HG03460 (cell line): ENCODE results near the gene GNG12.

ENCODE experiments used
- ATAC-seq: cut with Tn5 transposase; IDR thresholded peaks from one replicate; pipeline ENCODE4 v1.9.1; 2021; ENCODE audit not compliant: unreplicated experiment

GNG12 gene

DNA sequence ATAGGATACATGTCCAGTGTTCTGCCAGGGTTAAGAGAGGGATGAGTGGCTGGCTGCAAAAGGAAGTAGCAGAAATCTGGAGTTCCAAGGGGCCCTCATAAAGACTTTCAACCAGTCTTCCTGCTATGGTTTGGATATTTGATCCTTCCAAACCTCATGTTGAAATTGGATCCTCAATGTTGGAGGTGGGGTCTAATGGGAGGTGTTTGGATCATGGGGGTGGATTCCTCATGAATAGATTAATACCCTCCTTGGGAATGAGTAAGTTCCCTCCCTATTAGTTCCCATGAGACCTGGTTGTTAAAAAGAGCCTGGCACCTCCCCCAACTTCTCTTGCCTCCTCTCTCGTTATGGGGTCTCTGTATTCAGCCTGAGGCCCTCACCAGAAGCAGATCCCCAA, 10.1 kb upstream of the GNG12 start:
- ATAC-seq, result no peak

DNA sequence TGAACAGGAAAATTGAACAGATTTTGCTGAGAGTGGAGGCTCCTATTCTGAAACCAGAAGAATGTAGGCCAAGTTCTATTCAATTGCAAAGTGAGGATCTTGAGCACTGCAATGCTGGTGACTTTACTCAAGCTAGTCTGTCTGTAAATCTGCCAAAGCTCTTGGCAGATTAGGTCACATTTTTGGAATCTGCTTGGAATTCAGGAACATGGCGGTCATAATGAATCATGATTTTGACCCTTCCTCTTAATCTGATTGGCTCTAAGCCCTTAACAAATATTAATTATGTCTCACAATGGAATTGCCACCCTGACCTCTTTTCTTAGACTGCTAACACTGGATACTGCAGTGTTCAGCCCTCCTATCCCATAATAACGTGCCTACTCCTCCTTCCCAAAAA, 7.2 kb upstream of the GNG12 start:
- no peak for ATAC-seq

GRCh38 chr1:67839826-67840225, 6.6 kb upstream of the GNG12 start:
- ATAC-seq, result no peak

- ATAC-seq, result no peak
These were observed 5.1 kb upstream of the GNG12 start for GRCh38 chr1:67838180-67838910.

DNA sequence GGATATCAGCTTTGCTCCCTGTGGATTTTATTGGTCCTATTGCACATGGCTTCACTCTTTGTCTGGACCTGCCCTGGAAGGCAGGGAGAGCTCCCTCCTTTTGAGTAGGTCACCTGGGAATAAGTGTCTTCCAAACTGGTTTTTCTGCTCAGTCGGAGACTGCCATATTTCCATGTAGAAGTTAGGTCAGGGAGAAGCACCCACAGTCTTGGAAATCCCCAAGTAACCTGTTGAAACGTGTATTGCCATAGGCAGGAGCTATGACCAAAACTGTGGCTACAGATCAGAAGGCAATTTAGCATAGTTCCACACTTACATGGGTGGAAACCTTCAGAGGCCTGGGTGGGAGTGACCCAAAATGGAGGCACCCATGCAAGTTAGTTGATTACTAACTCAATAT, 3.5 kb upstream of the GNG12 start:
- no peak for ATAC-seq

GRCh38 chr1:67835663-67836452, 2.6 kb upstream of the GNG12 start:
- ATAC-seq, result no peak

DNA sequence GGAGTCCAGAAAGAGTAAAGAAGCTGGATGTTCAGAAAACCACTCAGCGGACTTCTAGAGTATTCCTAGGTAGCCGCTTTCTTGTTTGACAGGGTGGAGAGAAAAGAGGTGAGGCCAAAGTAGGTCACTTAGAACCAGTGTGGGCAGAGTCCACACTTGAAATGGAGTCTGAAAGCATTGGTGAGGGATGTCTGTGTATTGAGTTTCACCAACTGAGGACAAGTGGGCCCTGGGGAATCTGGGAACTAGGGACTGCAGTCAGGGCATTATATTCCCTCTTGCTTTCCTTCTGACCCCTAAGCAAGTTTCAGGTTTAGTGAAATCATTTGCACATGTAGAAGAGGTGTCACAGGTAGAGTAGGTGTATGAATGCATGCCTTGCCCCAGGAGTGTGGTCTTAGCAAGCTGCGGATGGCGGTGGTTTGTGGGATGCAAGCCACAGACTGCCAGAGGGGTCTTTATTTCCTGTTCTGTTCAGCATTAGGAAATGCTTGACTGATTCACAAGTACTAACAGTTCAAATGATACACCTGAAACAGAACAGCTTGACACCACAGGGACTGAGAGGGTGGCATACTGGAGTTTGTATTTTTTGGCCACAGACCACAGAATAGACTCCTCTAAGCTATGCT, 1.1 kb upstream of the GNG12 start:
- ATAC-seq, result no peak

- no peak for ATAC-seq
These were observed 304 bp upstream of the GNG12 start for GRCh38 chr1:67833602-67833940.

- ATAC-seq, result no peak
These were observed 1.3 kb downstream of the GNG12 start for GRCh38 chr1:67831850-67832513.

DNA sequence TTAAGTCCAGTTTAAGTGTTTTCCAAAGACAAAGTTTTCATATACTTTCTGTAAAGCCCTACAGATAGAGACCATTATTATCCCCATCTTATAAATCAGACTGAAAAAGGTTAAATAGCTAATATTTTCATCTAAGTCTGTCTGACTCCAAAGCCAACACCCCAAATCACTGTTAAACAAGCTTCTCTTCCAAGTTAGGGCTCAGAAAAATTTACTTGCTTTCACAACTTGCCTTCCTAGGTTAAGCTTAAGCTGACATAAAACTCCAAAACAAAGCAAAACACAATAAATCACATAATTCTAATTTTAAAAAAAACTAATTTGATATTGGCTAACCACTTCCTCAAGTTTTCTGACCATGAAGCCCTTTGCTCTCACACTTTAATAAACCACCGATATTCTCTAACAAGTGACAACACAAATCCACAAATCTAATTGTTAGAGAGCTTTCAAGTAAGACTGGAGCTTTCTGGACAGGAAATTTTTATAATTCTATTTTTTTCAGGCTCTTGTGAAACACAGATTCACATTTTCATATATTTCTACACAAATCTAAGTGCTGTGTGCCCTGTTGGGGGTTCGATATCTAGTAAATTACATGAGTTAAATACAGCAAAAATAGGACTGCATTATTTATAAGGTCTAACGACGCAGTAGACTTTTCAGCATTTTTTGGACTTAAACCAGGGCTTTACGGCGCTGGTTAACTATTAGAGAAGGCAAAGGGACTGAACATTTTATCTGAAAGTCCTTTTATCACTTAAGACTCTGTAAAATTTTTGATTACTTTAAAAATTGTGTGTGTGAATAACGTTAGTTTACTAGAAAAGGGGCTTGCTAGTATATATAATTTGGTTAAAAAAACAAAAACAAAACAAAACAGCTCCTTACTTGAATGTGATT, 2.1 kb downstream of the GNG12 start:
- ATAC-seq, result no peak

DNA sequence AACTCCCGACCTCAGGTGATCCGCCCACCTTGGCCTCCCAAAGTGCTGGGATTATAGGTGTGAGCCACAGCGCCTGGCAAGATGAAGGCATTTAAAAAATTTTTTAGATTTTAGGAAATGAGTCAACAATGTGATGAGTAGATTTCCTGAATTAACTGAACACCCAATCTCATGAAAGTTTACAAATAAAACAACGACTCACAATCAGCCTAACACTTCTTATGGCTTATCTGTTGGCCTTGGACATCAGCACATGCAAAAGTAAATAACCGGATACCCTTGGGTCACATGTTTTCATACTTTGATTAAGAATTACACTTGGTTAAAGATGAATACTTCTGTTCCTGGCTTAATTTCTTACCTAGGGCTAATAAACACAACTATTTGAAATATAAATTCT, 3.0 kb downstream of the GNG12 start:
- no peak for ATAC-seq

DNA sequence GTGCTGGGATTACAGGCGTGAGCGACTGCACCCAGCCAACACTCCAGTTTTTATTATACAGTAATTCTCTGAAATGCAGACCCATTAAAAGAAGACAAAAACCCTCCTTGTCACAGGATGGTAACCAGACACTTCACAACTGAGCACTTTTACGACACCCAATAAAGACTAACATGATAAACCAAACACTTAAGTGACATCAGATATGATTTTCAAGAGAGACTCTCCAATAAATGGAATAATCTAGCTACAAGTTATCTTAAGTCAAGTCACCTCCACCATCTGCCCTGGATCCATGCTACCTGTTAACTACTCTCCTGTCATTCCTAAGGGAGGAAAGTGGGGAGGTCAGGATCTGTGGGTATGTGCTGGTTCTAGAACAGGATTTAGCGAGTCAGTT, 5.6 kb downstream of the GNG12 start:
- ATAC-seq, result no peak

DNA sequence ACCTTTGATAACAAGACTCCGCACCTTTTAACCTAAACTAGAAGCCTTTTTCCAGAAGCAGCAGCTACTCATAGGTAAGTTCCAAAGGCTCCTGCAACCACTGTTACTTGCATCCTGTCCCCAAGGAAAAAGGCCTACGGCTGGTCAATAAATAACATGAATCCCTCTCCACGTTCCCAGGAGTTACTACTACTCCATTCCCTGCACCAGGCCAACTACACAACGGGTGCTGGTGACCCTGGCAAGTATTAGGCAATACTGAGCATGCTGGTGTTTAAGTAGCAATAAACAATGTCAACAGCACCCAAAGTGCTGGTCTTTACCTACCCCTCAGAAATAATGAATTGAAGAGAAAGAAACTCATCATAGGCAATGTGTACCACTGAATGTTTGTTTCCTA, 7.7 kb downstream of the GNG12 start:
- no peak for ATAC-seq

GRCh38 chr1:67824766-67825165, 8.5 kb downstream of the GNG12 start:
- ATAC-seq, result no peak

GRCh38 chr1:67823615-67824014, 9.7 kb downstream of the GNG12 start:
- no peak for ATAC-seq

- ATAC-seq, result no peak
These were observed 12.0 kb downstream of the GNG12 start for GRCh38 chr1:67821263-67821662.

GRCh38 chr1:67818725-67819301, 14.5 kb downstream of the GNG12 start:
- ATAC-seq, result no peak

DNA sequence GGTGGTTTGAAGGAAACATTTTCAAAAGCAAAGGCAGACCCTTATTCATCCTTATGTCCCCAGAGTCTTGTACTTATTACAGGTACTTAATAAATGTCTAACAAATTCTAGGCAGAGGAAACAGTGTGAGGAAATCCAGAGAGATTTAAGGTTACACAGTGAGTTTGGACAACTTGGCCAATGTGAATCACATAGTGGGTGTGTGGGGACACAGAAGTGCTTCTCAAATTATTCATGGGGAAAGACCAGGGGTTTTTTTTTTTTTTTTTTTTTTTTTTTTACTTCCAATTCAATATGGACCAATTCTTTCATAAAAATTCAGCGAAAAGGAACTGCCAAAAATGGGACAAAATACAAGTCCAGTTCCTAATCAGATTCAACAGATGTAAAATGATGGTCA, 15.1 kb downstream of the GNG12 start:
- no peak for ATAC-seq

DNA sequence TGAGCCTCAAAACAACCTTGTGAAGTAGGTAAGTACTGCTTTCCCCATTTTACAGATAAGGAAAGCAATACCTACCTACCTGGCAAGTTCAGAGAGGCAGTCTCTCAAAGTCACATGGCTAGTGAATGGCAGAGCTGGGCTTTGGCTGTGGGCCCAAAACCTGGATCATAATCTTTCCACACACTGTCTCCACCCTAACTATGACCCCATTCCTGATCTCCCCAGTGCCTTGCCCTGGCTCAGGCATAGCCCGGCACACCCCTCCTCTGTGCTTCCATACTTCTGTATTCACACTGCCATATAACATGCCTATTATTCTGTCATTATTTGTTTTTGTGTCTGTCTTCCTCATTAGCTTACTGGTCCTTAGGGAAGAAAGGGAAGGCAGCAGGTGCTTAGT, 15.9 kb downstream of the GNG12 start:
- no peak for ATAC-seq

- ATAC-seq, result no peak
These were observed 16.8 kb downstream of the GNG12 start for GRCh38 chr1:67816506-67816905.
